OCI-LY3 (cell line): ENCODE measurements around the gene HCAR2.
"Not testable (repeated sequence)": the region's sequence is repeated elsewhere in the genome, so short reads cannot be mapped to it uniquely, and the experiment has no call there.

Experiments
- H2AFZ ChIP-seq: fragments of 200-600, 300-600 bp; shearing (Covaris generic); 2 replicates; pipeline ENCODE4 v1.6.0; 2014; ENCODE audit warnings: antibody characterized with exemption, low read depth, low read length
- H3K27ac ChIP-seq: fragments of 200-600, 300-600 bp; sonication (generic); 2 replicates; pipeline ENCODE4 v1.5.1; 2014; ENCODE audit warnings: mild to moderate bottlenecking, low read length, moderate library complexity, mixed read lengths
- H3K27me3 ChIP-seq: fragments of 200-600, 300-600 bp; sonication (generic); 2 replicates; pipeline ENCODE4 v1.6.1; 2014; ENCODE audit warnings: low read depth, low read length, mixed read lengths
- H3K36me3 ChIP-seq: fragments of 200-600, 300-600 bp; sonication (generic); replicated peaks from 2 replicates; pipeline ENCODE3; 2014; ENCODE audit warnings: low read depth, low read length, mixed read lengths
- H3K4me1 ChIP-seq: fragments of 300-600, 200-600 bp; sonication (generic); 2 replicates; pipeline ENCODE4 v1.6.1; 2014; ENCODE audit warnings: low read length, mixed read lengths
- H3K4me2 ChIP-seq: fragments of 200-600, 300-600 bp; sonication (generic); 2 replicates; pipeline ENCODE4 v1.6.1; 2014; ENCODE audit warnings: low read length, mixed read lengths
- H3K4me3 ChIP-seq: fragments of 300-600, 200-600 bp; sonication (generic); 2 replicates; pipeline ENCODE4 v1.5.1; 2014; ENCODE audit warnings: antibody characterized with exemption, mild to moderate bottlenecking, low read length, moderate library complexity
- H3K79me2 ChIP-seq: fragments of 300-600, 200-600 bp; shearing (Covaris generic); 2 replicates; pipeline ENCODE4 v1.6.1; 2014; ENCODE audit warnings: mild to moderate bottlenecking, low read length, mixed read lengths
- H3K9ac ChIP-seq: fragments of 300-600, 200-600 bp; shearing (Covaris generic); 2 replicates; pipeline ENCODE4 v1.6.0; 2014; ENCODE audit warnings: mild to moderate bottlenecking, low read length, moderate library complexity
- H3K9me3 ChIP-seq: fragments of 200-600, 300-600 bp; shearing (Covaris generic); 2 replicates; pipeline ENCODE4 v1.6.1; 2014; ENCODE audit warnings: low read length, mixed read lengths; ENCODE audit not compliant: insufficient read depth
- H4K20me1 ChIP-seq: fragments of 200-600, 300-600 bp; sonication (generic); 2 replicates; pipeline ENCODE4 v1.6.1; 2016; ENCODE audit warnings: low read length, mixed read lengths; ENCODE audit not compliant: insufficient read depth
- EZH2phosphoT487 ChIP-seq: fragments of 200-600 bp; shearing (Covaris generic); IDR thresholded peaks from 2 replicates; pipeline ENCODE4 v1.6.1; 2018; ENCODE audit warnings: antibody characterized with exemption, mixed run types, low read depth
- TF ChIP-seq, protein P1 (sequence below): fragments of 200-600, 300-600 bp; sonication (generic); IDR thresholded peaks from 2 replicates; pipeline ENCODE4 v1.5.1; 2014; ENCODE audit warnings: antibody characterized with exemption, low read length, low read depth

Gene HCAR2

GRCh38 chr12:122721057-122721545 is 17.9 kb upstream of the HCAR2 start:
- Histone ChIP-seq H3K27me3 (peaks cover 27% of the 10 kb centered on the region), H3K36me3 (no peaks in the 10 kb centered on the region), H3K4me1 (peaks cover 41% of the 10 kb centered on the region), H3K9me3 (no peaks in the 10 kb centered on the region), H3K4me2 (peak overlapping the region; percentile 88), H3K9ac (peak overlapping the region; percentile 5; the same call in 1 of the 2 replicates), H3K79me2 (no peaks in the 10 kb centered on the region), H4K20me1 (no peaks in the 10 kb centered on the region), H2AFZ (peak overlapping the region; percentile 16; the same call in 1 of the 2 replicates), H3K4me3 (peak overlapping the region; percentile 70), H3K27ac (0 out of 2 replicates have a peak overlapping the region, but pooled peaks have one; percentile 20)
- TF ChIP-seq EZH2phosphoT487 = no peak
- TF ChIP-seq, protein P1, sequence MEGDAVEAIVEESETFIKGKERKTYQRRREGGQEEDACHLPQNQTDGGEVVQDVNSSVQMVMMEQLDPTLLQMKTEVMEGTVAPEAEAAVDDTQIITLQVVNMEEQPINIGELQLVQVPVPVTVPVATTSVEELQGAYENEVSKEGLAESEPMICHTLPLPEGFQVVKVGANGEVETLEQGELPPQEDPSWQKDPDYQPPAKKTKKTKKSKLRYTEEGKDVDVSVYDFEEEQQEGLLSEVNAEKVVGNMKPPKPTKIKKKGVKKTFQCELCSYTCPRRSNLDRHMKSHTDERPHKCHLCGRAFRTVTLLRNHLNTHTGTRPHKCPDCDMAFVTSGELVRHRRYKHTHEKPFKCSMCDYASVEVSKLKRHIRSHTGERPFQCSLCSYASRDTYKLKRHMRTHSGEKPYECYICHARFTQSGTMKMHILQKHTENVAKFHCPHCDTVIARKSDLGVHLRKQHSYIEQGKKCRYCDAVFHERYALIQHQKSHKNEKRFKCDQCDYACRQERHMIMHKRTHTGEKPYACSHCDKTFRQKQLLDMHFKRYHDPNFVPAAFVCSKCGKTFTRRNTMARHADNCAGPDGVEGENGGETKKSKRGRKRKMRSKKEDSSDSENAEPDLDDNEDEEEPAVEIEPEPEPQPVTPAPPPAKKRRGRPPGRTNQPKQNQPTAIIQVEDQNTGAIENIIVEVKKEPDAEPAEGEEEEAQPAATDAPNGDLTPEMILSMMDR = no peak

DNA sequence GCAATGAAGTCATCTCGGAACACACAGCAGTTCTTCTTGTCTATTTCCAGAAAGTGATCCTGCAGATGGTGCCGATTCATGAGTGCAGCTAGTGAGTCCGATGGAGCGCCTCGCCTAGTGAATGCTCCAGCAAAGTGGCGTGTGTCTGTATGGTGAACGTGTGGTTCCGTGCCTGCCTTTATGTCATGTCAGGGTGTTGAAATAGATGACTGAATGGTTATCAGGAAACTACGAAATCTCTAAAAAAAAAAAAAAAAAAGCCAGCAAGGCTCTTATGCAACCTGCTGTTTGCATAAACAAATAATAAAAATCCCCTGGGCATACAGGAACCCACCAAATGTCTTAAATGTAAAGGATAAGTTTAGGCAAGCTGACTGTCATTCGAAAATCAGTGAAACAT is 13.5 kb upstream of the HCAR2 start, which contains the start of gene HCAR3:
Gene HCAR3 (minus strand): TSS at position 154 of the 400 bp plus-strand sequence. CDS start 74 bp downstream, at position 80.
- H3K27ac ChIP-seq, H3K79me2 ChIP-seq, H3K9ac ChIP-seq, H3K4me2 ChIP-seq, H3K36me3 ChIP-seq, H3K9me3 ChIP-seq, H3K4me3 ChIP-seq, H2AFZ ChIP-seq, H4K20me1 ChIP-seq: not testable (repeated sequence)
- peaks cover 20% of the 10 kb centered on the region for H3K4me1 ChIP-seq
- peaks cover 13% of the 10 kb centered on the region for H3K27me3 ChIP-seq

DNA sequence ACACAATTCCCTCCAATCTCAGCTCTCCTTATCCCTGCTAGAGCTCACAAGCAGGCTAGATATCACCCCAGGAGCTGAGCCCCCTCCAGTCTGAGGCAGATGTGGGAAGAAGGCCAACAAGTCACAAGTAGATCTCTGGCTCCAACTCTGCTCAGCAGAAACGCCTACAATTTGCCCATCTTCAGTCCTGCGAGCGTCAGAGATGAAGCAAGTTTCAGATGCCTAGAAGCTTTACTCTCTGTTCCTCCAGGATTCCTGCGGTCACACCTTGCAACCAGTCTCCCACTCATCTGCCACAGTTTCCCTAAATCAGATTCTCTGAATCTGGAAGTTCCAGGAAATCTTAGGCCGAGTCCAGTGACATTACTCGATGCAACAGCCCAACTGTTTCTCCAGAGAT is 12.1 kb upstream of the HCAR2 start:
- not testable (repeated sequence) for H3K4me3 ChIP-seq, H3K36me3 ChIP-seq, H3K9me3 ChIP-seq, H3K9ac ChIP-seq, H3K4me1 ChIP-seq, H3K79me2 ChIP-seq, H2AFZ ChIP-seq, H4K20me1 ChIP-seq, H3K27ac ChIP-seq, H3K4me2 ChIP-seq
- peaks cover 13% of the 10 kb centered on the region for H3K27me3 ChIP-seq

DNA sequence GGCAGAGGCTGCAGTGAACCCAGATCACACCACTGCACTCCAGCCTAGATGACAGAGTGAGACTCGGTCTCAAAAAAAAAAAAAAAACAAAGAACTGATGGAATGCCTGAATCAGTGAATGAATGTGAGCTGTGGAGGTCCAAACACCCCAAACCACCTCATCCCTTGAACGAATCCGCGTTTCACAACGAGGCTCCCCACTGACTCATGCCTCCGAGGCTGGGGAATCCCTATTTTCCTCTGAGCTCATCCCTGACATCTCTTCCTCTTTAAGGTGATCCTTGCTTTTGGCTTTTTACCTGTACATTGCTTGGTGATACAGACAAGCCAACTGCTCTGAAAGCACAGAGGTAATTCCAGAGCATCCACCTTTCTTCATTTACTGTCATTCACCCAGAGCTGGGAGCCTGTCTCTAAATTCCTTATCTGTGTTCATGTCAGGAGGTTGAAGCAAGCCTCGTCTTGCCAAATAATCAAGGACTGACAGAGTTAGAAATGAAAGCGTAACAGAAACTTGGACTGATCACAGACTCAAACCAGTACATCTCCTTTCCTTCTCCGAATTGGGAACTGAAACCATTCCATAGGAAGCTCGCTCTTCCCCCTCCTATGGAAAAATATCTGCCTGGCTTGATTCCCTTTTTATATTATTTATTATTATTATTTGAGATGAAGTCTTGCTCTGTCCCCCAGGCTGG is 10.5 kb upstream of the HCAR2 start:
- H3K4me3 ChIP-seq, H3K27me3 ChIP-seq, H3K9ac ChIP-seq, H3K27ac ChIP-seq, H3K4me1 ChIP-seq, H3K9me3 ChIP-seq, H3K36me3 ChIP-seq, H2AFZ ChIP-seq, H3K79me2 ChIP-seq, H4K20me1 ChIP-seq, H3K4me2 ChIP-seq: not testable (repeated sequence)

GRCh38 chr12:122711266-122711665 is 8.1 kb upstream of the HCAR2 start:
- not testable (repeated sequence) for H3K4me1 ChIP-seq, H3K4me2 ChIP-seq, H3K27ac ChIP-seq, H2AFZ ChIP-seq, H3K79me2 ChIP-seq, H3K4me3 ChIP-seq, H4K20me1 ChIP-seq, H3K36me3 ChIP-seq, H3K9ac ChIP-seq, H3K27me3 ChIP-seq, H3K9me3 ChIP-seq

DNA sequence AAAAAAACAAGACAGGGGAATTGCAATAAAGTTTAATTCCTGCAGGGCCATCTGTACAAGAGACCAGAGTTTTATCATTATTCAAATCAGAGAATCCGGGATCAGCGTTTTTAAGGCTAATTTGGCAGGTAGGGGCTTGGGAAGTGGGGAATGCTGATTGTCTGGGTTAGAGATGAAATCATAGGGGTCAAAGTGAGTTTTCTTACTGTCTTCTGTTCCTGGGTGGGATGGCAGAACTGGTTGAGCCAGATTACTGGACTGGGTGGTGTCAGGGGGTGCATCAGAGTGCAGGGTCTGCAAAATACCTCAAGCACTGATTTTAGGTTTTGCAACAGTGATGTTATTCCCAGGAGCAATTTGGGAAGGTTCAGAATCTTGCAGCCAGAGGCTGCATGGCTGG is 7.2 kb upstream of the HCAR2 start:
- not testable (repeated sequence) for H3K27ac ChIP-seq, H3K4me1 ChIP-seq, H3K79me2 ChIP-seq, H2AFZ ChIP-seq, H3K4me2 ChIP-seq, H3K4me3 ChIP-seq, H4K20me1 ChIP-seq, H3K9ac ChIP-seq, H3K9me3 ChIP-seq, H3K27me3 ChIP-seq, H3K36me3 ChIP-seq

- not testable (repeated sequence) for H3K9ac ChIP-seq, H3K9me3 ChIP-seq, H3K27ac ChIP-seq, H3K4me2 ChIP-seq, H3K36me3 ChIP-seq, H4K20me1 ChIP-seq, H3K4me1 ChIP-seq, H3K4me3 ChIP-seq, H2AFZ ChIP-seq, H3K27me3 ChIP-seq, H3K79me2 ChIP-seq
Measured at GRCh38 chr12:122709287-122709686, 6.1 kb upstream of the HCAR2 start.

DNA sequence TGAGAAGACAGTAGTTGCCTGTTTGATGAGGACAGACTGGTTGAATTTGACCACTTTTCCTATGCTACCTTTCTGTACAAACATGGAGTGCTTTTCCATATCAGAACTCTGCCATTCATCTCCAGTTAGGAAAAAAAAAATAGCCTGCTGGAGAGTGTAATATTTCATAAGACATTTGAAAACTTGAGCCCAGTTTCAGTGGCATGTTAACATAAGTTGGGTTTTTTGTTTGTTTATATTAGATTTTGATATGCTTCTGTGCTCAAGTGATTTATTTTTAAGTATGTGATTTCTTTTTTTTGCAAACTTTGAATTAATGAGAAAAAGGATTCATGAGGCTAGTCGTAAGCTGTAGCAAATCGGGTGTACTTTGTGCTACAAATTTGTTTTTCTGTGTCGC is 684 bp upstream of the HCAR2 start:
- not testable (repeated sequence) for H3K27me3 ChIP-seq, H3K27ac ChIP-seq, H2AFZ ChIP-seq, H3K9me3 ChIP-seq, H3K36me3 ChIP-seq, H4K20me1 ChIP-seq, H3K9ac ChIP-seq, H3K4me1 ChIP-seq, H3K79me2 ChIP-seq, H3K4me3 ChIP-seq, H3K4me2 ChIP-seq

GRCh38 chr12:122701481-122701880 is 1.7 kb downstream of the HCAR2 start:
- not testable (repeated sequence) for H3K36me3 ChIP-seq, H3K4me1 ChIP-seq, H3K27ac ChIP-seq, H2AFZ ChIP-seq, H4K20me1 ChIP-seq, H3K27me3 ChIP-seq, H3K4me3 ChIP-seq, H3K9me3 ChIP-seq, H3K79me2 ChIP-seq, H3K4me2 ChIP-seq, H3K9ac ChIP-seq
